SK-MEL-5 (cell line): ENCODE data around the gene PIP5KL1. TPM values are rescaled to one million over a fixed set of nuclear protein-coding genes. Genes with fewer than 3 reads are reported as not detected.

Source experiments
- DNase-seq: peaks from one replicate; pipeline ENCODE4 v3.0.0-alpha.2; 2016; ENCODE audit warnings: low read depth, low spot score
- in situ Hi-C: cut with HindIII; loops from 2 replicates; pipeline ENCODE4 v1.10.0; 2016; ENCODE audit warnings: low sequenced_read_pairs, high pct_unique_total_duplicates, low pct_unique_long_range_greater_than_20kb
- total RNA-seq: library from RNA; depleted of rRNA; stranded (reverse); fragments of >200 nt; shearing (Covaris generic); gene quantifications from 2 replicates; pipeline ENCODE4 v1.2.3, GENCODE V29; 2014

Gene PIP5KL1
- total RNA-seq, 1 experiment from 2014 or later: 0.32 TPM

- in situ Hi-C loops: no loop called here
- peak; percentile 55 for DNase-seq
Observed at GRCh38 chr9:127955294-127956015, 24.9 kb upstream of the PIP5KL1 start.

- in situ Hi-C loops: no loop called here
Observed at GRCh38 chr9:127954831-127955293, 24.3 kb upstream of the PIP5KL1 start.

GRCh38 chr9:127953768-127954505 lies 23.4 kb upstream of the PIP5KL1 start:
- no peak for DNase-seq
- in situ Hi-C loops: no loop called here

More at GRCh38 chr9:127954831-127955293, 24.3 kb upstream of the PIP5KL1 start:
- no peak for DNase-seq

GRCh38 chr9:127953154-127953553 lies 22.6 kb upstream of the PIP5KL1 start:
- no peak for DNase-seq
- in situ Hi-C loops: no loop called here

GRCh38 chr9:127950513-127951289 lies 20.1 kb upstream of the PIP5KL1 start:
- in situ Hi-C loops: no loop called here

GRCh38 chr9:127949827-127950512 lies 19.4 kb upstream of the PIP5KL1 start:
- in situ Hi-C loops: no loop called here
- DNase-seq: peak; percentile 73

More at GRCh38 chr9:127950513-127951289, 20.1 kb upstream of the PIP5KL1 start:
- DNase-seq: peak; percentile 99

- no peak for DNase-seq
- in situ Hi-C loops: no loop called here
Observed at GRCh38 chr9:127947841-127948710, 17.5 kb upstream of the PIP5KL1 start.

GRCh38 chr9:127946728-127947127 lies 16.2 kb upstream of the PIP5KL1 start:
- in situ Hi-C loops: no loop called here
- no peak for DNase-seq

- in situ Hi-C loops: no loop called here
- no peak for DNase-seq
Observed at GRCh38 chr9:127945942-127946341, 15.4 kb upstream of the PIP5KL1 start.

GRCh38 chr9:127945338-127945737 lies 14.8 kb upstream of the PIP5KL1 start:
- no peak for DNase-seq
- in situ Hi-C loops: no loop called here

- in situ Hi-C loops: no loop called here
- DNase-seq: no peak
Observed at GRCh38 chr9:127944586-127945218, 14.1 kb upstream of the PIP5KL1 start.

- in situ Hi-C loops: no loop called here
- peak; percentile 88 for DNase-seq
Observed at GRCh38 chr9:127943731-127944144, 13.2 kb upstream of the PIP5KL1 start.

GRCh38 chr9:127943011-127943662 lies 12.6 kb upstream of the PIP5KL1 start:
- no peak for DNase-seq
- in situ Hi-C loops: no loop called here

GRCh38 chr9:127942216-127943010 lies 11.8 kb upstream of the PIP5KL1 start:
- peak; percentile 65 for DNase-seq
- in situ Hi-C loops: no loop called here

GRCh38 chr9:127941961-127942215 lies 11.3 kb upstream of the PIP5KL1 start:
- no peak for DNase-seq
- in situ Hi-C loops: no loop called here
